Measurements from ENCODE around the gene KCND3. TPM values are rescaled to one million over a fixed set of nuclear protein-coding genes. Genes with fewer than 3 reads are reported as not detected.

Gene KCND3
- total RNA-seq, 1 donor from 2014 or later = 0.06 TPM

- H3K4me1 Mint-ChIP-seq = peaks cover 28% of the 10 kb centered on the region
- peaks cover 9% of the 10 kb centered on the region for H3K79me2 ChIP-seq (ENCODE audit: low read depth)
- H3K27me3 Mint-ChIP-seq (ENCODE audit: insufficient read depth, low read depth) = peaks cover 6% of the 10 kb centered on the region
- H3K9ac ChIP-seq = no peak overlapping the region
- H3K27ac ChIP-seq = no peak overlapping the region
- no peaks in the 10 kb centered on the region for H3K9me3 Mint-ChIP-seq
- H3K4me3 ChIP-seq = no peak overlapping the region
- no peaks in the 10 kb centered on the region for H3K27me3 ChIP-seq
- H3F3A ChIP-seq (ENCODE audit: low read depth) = peaks cover 26% of the 10 kb centered on the region
- peaks cover 20% of the 10 kb centered on the region for H4K20me1 ChIP-seq (ENCODE audit: low read depth)
- H3K9me3 ChIP-seq (ENCODE audit: low read depth) = no peaks in the 10 kb centered on the region
- peak; percentile 41 for DNase-seq (ENCODE audit: low spot score)
- no peaks in the 10 kb centered on the region for H3K36me3 Mint-ChIP-seq
- H3K27ac Mint-ChIP-seq = no peak overlapping the region
- no peaks in the 10 kb centered on the region for H3K36me3 ChIP-seq
- peaks cover 43% of the 10 kb centered on the region for H3K4me1 ChIP-seq
- H2AFZ ChIP-seq (replicated peaks) = no peak overlapping the region
- H3K4me3 Mint-ChIP-seq = no peak overlapping the region
- H3K4me2 ChIP-seq = peak overlapping the region; percentile 63
- no peak for TF ChIP-seq EZH2phosphoT487 (IDR thresholded peaks at IDR 0.05)
- TF ChIP-seq EZH2 (IDR thresholded peaks at IDR 0.05) = no peak
- no peak for TF ChIP-seq CTCF (IDR thresholded peaks at IDR 0.05)
These were observed 260.1 kb downstream of the KCND3 start for GRCh38 chr1:111729271-111729921.

GRCh38 chr1:111727056-111727455 lies 262.4 kb downstream of the KCND3 start:
- Mint-ChIP-seq H3K4me1 (peaks cover 23% of the 10 kb centered on the region), H3K27ac (no peak overlapping the region), H3K4me3 (no peak overlapping the region), H3K27me3 (ENCODE audit: insufficient read depth, low read depth) (peaks cover 6% of the 10 kb centered on the region), H3K9me3 (no peaks in the 10 kb centered on the region), H3K36me3 (no peaks in the 10 kb centered on the region)
- TF ChIP-seq EZH2 (IDR thresholded peaks at IDR 0.05) (no peak), CTCF (IDR thresholded peaks at IDR 0.05) (no peak), EZH2phosphoT487 (IDR thresholded peaks at IDR 0.05) (no peak)
- H3F3A ChIP-seq (ENCODE audit: low read depth) = peaks cover 26% of the 10 kb centered on the region
- H4K20me1 ChIP-seq (ENCODE audit: low read depth) = peaks cover 20% of the 10 kb centered on the region
- no peak overlapping the region for H3K27ac ChIP-seq
- H3K36me3 ChIP-seq = no peaks in the 10 kb centered on the region
- H3K4me1 ChIP-seq = peaks cover 34% of the 10 kb centered on the region
- no peak overlapping the region for H3K4me3 ChIP-seq
- H3K4me2 ChIP-seq = no peak overlapping the region
- no peak overlapping the region for H2AFZ ChIP-seq (replicated peaks)
- H3K9me3 ChIP-seq (ENCODE audit: low read depth) = no peaks in the 10 kb centered on the region
- no peak for DNase-seq (ENCODE audit: low spot score)
- H3K27me3 ChIP-seq = no peaks in the 10 kb centered on the region
- H3K9ac ChIP-seq = no peak overlapping the region
- H3K79me2 ChIP-seq (ENCODE audit: low read depth) = peaks cover 9% of the 10 kb centered on the region

- Mint-ChIP-seq H3K36me3 (no peaks in the 10 kb centered on the region), H3K9me3 (no peaks in the 10 kb centered on the region), H3K4me3 (no peak overlapping the region), H3K27ac (peak overlapping the region; percentile 42), H3K27me3 (ENCODE audit: insufficient read depth, low read depth) (peaks cover 6% of the 10 kb centered on the region), H3K4me1 (peaks cover 17% of the 10 kb centered on the region)
- no peak overlapping the region for H2AFZ ChIP-seq (replicated peaks)
- no peak for TF ChIP-seq EZH2 (IDR thresholded peaks at IDR 0.05)
- no peak for TF ChIP-seq EZH2phosphoT487 (IDR thresholded peaks at IDR 0.05)
- TF ChIP-seq CTCF (IDR thresholded peaks at IDR 0.05) = no peak
- DNase-seq (ENCODE audit: low spot score) = peak; percentile 76
- H3K9ac ChIP-seq = no peak overlapping the region
- peaks cover 18% of the 10 kb centered on the region for H4K20me1 ChIP-seq (ENCODE audit: low read depth)
- peak overlapping the region; percentile 69 for H3K4me2 ChIP-seq
- no peaks in the 10 kb centered on the region for H3K36me3 ChIP-seq
- no peak overlapping the region for H3K4me3 ChIP-seq
- peaks cover 30% of the 10 kb centered on the region for H3K4me1 ChIP-seq
- H3K27ac ChIP-seq = peak overlapping the region; percentile 63
- no peaks in the 10 kb centered on the region for H3K9me3 ChIP-seq (ENCODE audit: low read depth)
- H3F3A ChIP-seq (ENCODE audit: low read depth) = peaks cover 20% of the 10 kb centered on the region
- H3K79me2 ChIP-seq (ENCODE audit: low read depth) = no peaks in the 10 kb centered on the region
- H3K27me3 ChIP-seq = no peaks in the 10 kb centered on the region
These were observed 264.3 kb downstream of the KCND3 start for GRCh38 chr1:111725192-111725591.

Measured in neural progenitor cell (in vitro differentiated cells).